HepG2 (cell line): ENCODE results near the gene ANO4. TPM values are rescaled to one million over a fixed set of nuclear protein-coding genes. Genes with fewer than 3 reads are reported as not detected.

Experiments
- ATAC-seq: fragments of 200-7000 bp; cut with Tn5 transposase; 3 replicates; pipeline ENCODE4 v1.9.1; 2020; ENCODE audit warnings: mild to moderate bottlenecking, moderate library complexity
- BruUV-seq: library from RNA; stranded (reverse); fragments of 400-500 nt; replicated peaks from 2 replicates; lab custom pipeline; 2021; lab: Mats Ljungman, UMichigan
- CTCF ChIA-PET: fragments of 300-600 bp; formaldehyde crosslinking; extraction: SDS; loops from one replicate; lab custom pipeline; 2021; ENCODE audit warnings: low total read pairs, inconsistent platforms, low intra/inter-chr PET ratio; lab: Yijun Ruan, JAX
- POLR2A ChIA-PET: fragments of 350-600 bp; sonication (Branson Sonifier 250); formaldehyde crosslinking; loops from one replicate; lab custom pipeline; 2020; ENCODE audit warnings: antibody characterized with exemption, inconsistent platforms; lab: Yijun Ruan, JAX
- DNase-seq: peaks from one replicate; pipeline ENCODE4 v3.0.0-alpha.2; 2015; ENCODE audit warnings: low spot score
- FAIRE-seq: peaks from 3 replicates; lab custom pipeline; 2011; peaks lifted over from hg19 to GRCh38; lab: Jason Lieb, UNC
- H2AFZ ChIP-seq: one replicate; pipeline ENCODE4 v1.6.1; 2011; ENCODE audit warnings: low read length, inconsistent platforms
- H3K27ac ChIP-seq: fragments of 300-600 bp; 3 replicates; pipeline ENCODE4 v1.8.0; 2011; ENCODE audit warnings: mixed run types, mild to moderate bottlenecking, mixed read lengths, low read length, inconsistent platforms; ENCODE audit not compliant: insufficient read depth; ENCODE audit errors: extremely low read length
- H3K27me3 ChIP-seq, 2 experiments: fragments of 200-600 bp in 1 of 2; 2 replicates in 1 of 2; 3 replicates in 1 of 2; pipeline versions ENCODE4 v1.6.0 to v1.8.0; 2011; ENCODE audit warnings: low read length in 2 of 2, mild to moderate bottlenecking in 2 of 2, moderate library complexity in 2 of 2, inconsistent platforms in 1 of 2; ENCODE audit not compliant: insufficient read depth in 2 of 2, control insufficient read depth in 1 of 2
- H3K36me3 ChIP-seq, 2 experiments: fragments of 200-600 bp in 1 of 2; replicated peaks in 1 of 2; 2 replicates in 1 of 2; 3 replicates in 1 of 2; pipeline versions ENCODE4 v1.5.1 to v1.8.0; 2011; ENCODE audit warnings: low read length in 2 of 2, inconsistent platforms in 1 of 2; ENCODE audit not compliant: insufficient read depth in 2 of 2, control insufficient read depth in 1 of 2
- H3K4me1 ChIP-seq: 2 replicates; pipeline ENCODE4 v1.5.1; 2012; ENCODE audit warnings: low read length, inconsistent platforms; ENCODE audit not compliant: insufficient read depth
- H3K4me2 ChIP-seq: 2 replicates; pipeline ENCODE4 v1.6.0; 2011; ENCODE audit warnings: low read depth, low read length, inconsistent platforms
- H3K4me3 ChIP-seq, 3 experiments: fragments of 200-600 bp in 1 of 3; sonication (generic), shearing (Covaris generic) in 1 of 3; replicated peaks in 1 of 3; 2 replicates each; pipeline ENCODE4 v1.5.1; 2011 to 2016; ENCODE audit warnings: low read length in 3 of 3, inconsistent platforms in 2 of 3, low read depth in 2 of 3, mild to moderate bottlenecking in 2 of 3, control low read depth in 1 of 3, mixed read lengths in 1 of 3; ENCODE audit not compliant: insufficient read depth in 1 of 3
- H3K79me2 ChIP-seq: one replicate; pipeline ENCODE4 v1.6.1; 2011; ENCODE audit warnings: low read length, inconsistent platforms; ENCODE audit not compliant: insufficient read depth
- H3K9ac ChIP-seq: 2 replicates; pipeline ENCODE4 v1.6.0; 2011; ENCODE audit warnings: mild to moderate bottlenecking, low read depth, low read length, inconsistent platforms; ENCODE audit not compliant: insufficient read depth
- H3K9me3 ChIP-seq: 2 replicates; pipeline ENCODE4 v1.5.1; 2012; ENCODE audit warnings: mild to moderate bottlenecking, low read length
- H4K20me1 ChIP-seq: 2 replicates; pipeline ENCODE4 v1.6.0; 2011; ENCODE audit warnings: inconsistent platforms, mild to moderate bottlenecking, low read length, moderate library complexity; ENCODE audit not compliant: insufficient read depth
- BRD4 ChIP-seq: sonication (generic); formaldehyde crosslinking; IDR thresholded peaks from 2 replicates; pipeline ENCODE4 v1.4.0; 2020; ENCODE audit warnings: missing genetic modification reagents
- CREM ChIP-seq, 2 experiments: sonication (generic) in 1 of 2; formaldehyde crosslinking in 1 of 2; IDR thresholded peaks; 2 replicates each; pipeline versions ENCODE4 v1.4.0 to v1.6.1; 2016 to 2020; ENCODE audit warnings: antibody characterized with exemption in 1 of 2, mild to moderate bottlenecking in 1 of 2, missing genetic modification reagents in 1 of 2
- DMAP1 ChIP-seq: IDR thresholded peaks from 2 replicates; pipeline ENCODE4 v1.6.1; 2016
- NR2C2 ChIP-seq: sonication (generic); formaldehyde crosslinking; IDR thresholded peaks from 2 replicates; pipeline ENCODE4 v1.4.0; 2020; ENCODE audit warnings: missing genetic modification reagents, mild to moderate bottlenecking, moderate library complexity, borderline replicate concordance
- NR2F6 ChIP-seq, 2 experiments: IDR thresholded peaks; 2 replicates each; pipeline ENCODE4 v1.6.1; 2016; ENCODE audit warnings: antibody characterized with exemption in 1 of 2, mild to moderate bottlenecking in 1 of 2
- SIN3A ChIP-seq: IDR thresholded peaks from 2 replicates; pipeline ENCODE4 v1.6.1; 2011; ENCODE audit warnings: low read depth, mild to moderate bottlenecking, control low read depth, low read length, borderline replicate concordance
- ZNF777 ChIP-seq: sonication (generic); formaldehyde crosslinking; IDR thresholded peaks from 2 replicates; pipeline ENCODE4 v1.4.0; 2020; ENCODE audit warnings: missing genetic modification reagents
- WGBS: methylation state at CpG from one replicate; pipeline ENCODE4 v1.1.6; 2017; ENCODE audit warnings: low lambda C conversion rate; 5-methylcytosine and 5-hydroxymethylcytosine counted together
- in situ Hi-C: cut with HindIII; loops from 2 replicates; pipeline ENCODE4 v1.10.0; 2017; ENCODE audit warnings: low pct_unique_long_range_greater_than_20kb; ENCODE audit not compliant: extremely low pct_ligation_motif_present
- intact Hi-C: fragments of 100-400 bp; cut with micrococcal nuclease; formaldehyde crosslinking; loops from one replicate; pipeline ENCODE4 v1.10.0; 2022; ENCODE audit not compliant: unreplicated experiment
- polyA plus RNA-seq, 8 experiments: library from polyadenylated mRNA; depleted of rRNA in 3 of 8; stranded (reverse) in 7 of 8; unstranded in 1 of 8; fragments of >200 nt; fragmentation: Illumina TruSeq in 4 of 8; extraction: Trizol in 4 of 8; gene quantifications; 2 replicates each; pipeline versions ENCODE4 v1.2.1 to v1.2.3, GENCODE V29; 2011 to 2016; ENCODE audit warnings: low read depth in 4 of 8, missing spikeins in 1 of 8, mixed read lengths in 1 of 8; ENCODE audit not compliant: insufficient read depth in 1 of 8
- total RNA-seq, 5 experiments: library from RNA; depleted of rRNA; stranded (reverse); fragments of >200 nt; fragmentation: Illumina TruSeq; extraction: Trizol; gene quantifications; 2 replicates each; pipeline ENCODE4 v1.2.3, GENCODE V29; 2016; ENCODE audit warnings: low read depth in 1 of 5

The ANO4 gene
- total and polyA plus RNA-seq, 2 of the 13 experiments (the other 11 are each of a cell fraction or from before 2014, with no cell fraction given): not detected

DNA sequence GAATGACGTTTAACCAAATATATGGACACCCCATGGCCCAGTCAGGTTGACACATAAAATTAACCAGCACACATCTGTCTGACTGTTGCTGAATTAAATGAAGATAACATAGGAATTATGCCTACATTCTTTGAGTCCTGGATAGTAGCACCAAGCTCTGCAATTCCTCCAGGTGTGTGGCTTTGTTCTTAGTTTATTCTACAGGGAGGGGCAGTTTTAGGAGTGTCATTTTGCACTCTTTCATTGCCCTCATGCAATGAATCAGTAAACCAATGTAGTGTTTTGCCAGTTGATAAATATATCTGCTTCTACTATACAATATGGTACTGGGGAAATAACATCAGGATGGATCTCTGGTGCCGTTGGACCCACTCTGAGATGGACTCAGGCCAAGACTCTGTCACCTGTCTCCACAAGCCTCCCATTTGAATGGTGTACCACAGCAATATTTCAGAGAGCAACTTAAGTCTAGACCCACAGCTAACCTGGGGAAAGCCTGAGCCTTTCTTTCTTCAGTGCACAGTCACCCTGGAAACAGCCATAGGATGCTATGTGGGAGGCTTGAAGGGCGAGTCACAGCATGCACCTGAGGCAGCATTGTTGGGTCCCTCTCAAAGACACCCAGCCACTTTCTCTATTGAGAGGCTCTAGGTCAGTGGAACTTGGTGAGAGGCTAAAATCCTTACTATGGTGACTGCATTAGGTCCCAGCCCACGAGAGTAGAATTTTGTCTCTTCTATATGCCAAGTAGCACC is 73.2 kb downstream of the ANO4 start (continued):
- TF ChIP-seq BRD4 (CRISPR knock-in tag) (no peak), CREM (IDR thresholded peaks at IDR 0.05) (no peak), CREM (CRISPR knock-in tag; IDR thresholded peaks at IDR 0.05) (no peak)
- TF ChIP-seq, all 625 proteins: peak for 0

- in situ Hi-C loops (no loop called here), intact Hi-C loops (no loop called here)
- TF ChIP-seq NR2F6 (IDR thresholded peaks at IDR 0.05) (no peak), NR2F6 (CRISPR knock-in tag; IDR thresholded peaks at IDR 0.05) (no peak), ZNF777 (CRISPR knock-in tag) (no peak), DMAP1 (CRISPR knock-in tag) (no peak)
- Histone ChIP-seq H3K36me3 (no peaks in the 10 kb centered on the region), H3K4me3 (no peak overlapping the region), H2AFZ (no peak overlapping the region), H3K4me2 (no peak overlapping the region), H3K27ac (no peak overlapping the region), H3K79me2 (no peaks in the 10 kb centered on the region), H3K27me3 (no peaks in the 10 kb centered on the region; a peak in 1 of 5 replicates), H3K4me1 (no peaks in the 10 kb centered on the region), H3K9ac (no peak overlapping the region), H3K9me3 (no peaks in the 10 kb centered on the region), H4K20me1 (no peaks in the 10 kb centered on the region)
- 3% methylated on average over 1 of the region's 1 CpG for WGBS
- no peak for ATAC-seq
- ChIA-PET CTCF (no interaction called here), POLR2A (no interaction called here)
- no peak for DNase-seq
- no TSS peak for BruUV-seq
- FAIRE-seq: no peak
These were observed 73.9 kb downstream of the ANO4 start for GRCh38 chr12:100868487-100868886.

DNA sequence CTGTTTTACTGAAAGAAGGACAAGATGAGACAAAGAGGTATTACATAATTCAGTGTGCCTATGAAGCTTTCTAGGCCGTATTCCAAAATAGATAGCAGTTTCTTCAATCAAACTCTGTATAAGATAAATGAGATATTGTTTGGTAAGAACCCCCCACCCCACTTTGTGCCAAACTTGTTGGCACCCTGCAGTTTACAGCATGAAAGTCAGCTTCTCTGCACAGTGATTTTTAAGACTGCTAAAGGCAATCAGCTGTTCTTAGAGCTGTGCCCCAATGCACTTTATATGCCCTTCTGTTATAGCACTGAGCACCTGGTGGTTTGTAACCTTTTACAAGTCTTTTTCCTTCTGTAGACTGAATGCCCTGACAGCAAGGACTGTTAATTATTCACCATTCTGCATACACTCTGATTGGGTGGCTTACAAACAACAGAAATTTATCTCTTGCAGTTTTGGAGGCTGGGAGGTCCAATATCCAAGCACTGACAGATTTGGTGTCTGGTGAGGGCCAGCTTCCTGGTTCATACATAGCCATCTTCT is 76.7 kb downstream of the ANO4 start:
- DNase-seq (no peak), FAIRE-seq (no peak), ATAC-seq (no peak)
- no peak overlapping the region for H3K4me3 ChIP-seq
- H3K9ac ChIP-seq: no peak overlapping the region
- intact Hi-C loops: no loop called here
- H3K27ac ChIP-seq: no peak overlapping the region
- WGBS: 25% methylated on average over 1 of the region's 1 CpG
- H3K4me2 ChIP-seq: no peak overlapping the region
- H2AFZ ChIP-seq: no peak overlapping the region
- no peaks in the 10 kb centered on the region for H3K9me3 ChIP-seq
- H3K36me3 ChIP-seq: no peaks in the 10 kb centered on the region
- BruUV-seq: no TSS peak
- no peaks in the 10 kb centered on the region for H3K4me1 ChIP-seq
- ChIA-PET CTCF (no interaction called here), POLR2A (no interaction called here)
- H4K20me1 ChIP-seq: no peaks in the 10 kb centered on the region
- in situ Hi-C loops: no loop called here
- H3K79me2 ChIP-seq: no peaks in the 10 kb centered on the region
- TF ChIP-seq SIN3A (no peak), NR2C2 (CRISPR knock-in tag) (no peak)
- H3K27me3 ChIP-seq: no peaks in the 10 kb centered on the region
